Measurements from ENCODE around the gene DUS1L. TPM values are rescaled to one million over a fixed set of nuclear protein-coding genes. Genes with fewer than 3 reads are reported as not detected.

The DUS1L gene
- total RNA-seq, 1 experiment from 2014 or later = 122 TPM

GRCh38 chr17:82088838-82089722 lies 23.5 kb upstream of the DUS1L start:
- no peak for DNase-seq (ENCODE audit: low read depth)

DNA sequence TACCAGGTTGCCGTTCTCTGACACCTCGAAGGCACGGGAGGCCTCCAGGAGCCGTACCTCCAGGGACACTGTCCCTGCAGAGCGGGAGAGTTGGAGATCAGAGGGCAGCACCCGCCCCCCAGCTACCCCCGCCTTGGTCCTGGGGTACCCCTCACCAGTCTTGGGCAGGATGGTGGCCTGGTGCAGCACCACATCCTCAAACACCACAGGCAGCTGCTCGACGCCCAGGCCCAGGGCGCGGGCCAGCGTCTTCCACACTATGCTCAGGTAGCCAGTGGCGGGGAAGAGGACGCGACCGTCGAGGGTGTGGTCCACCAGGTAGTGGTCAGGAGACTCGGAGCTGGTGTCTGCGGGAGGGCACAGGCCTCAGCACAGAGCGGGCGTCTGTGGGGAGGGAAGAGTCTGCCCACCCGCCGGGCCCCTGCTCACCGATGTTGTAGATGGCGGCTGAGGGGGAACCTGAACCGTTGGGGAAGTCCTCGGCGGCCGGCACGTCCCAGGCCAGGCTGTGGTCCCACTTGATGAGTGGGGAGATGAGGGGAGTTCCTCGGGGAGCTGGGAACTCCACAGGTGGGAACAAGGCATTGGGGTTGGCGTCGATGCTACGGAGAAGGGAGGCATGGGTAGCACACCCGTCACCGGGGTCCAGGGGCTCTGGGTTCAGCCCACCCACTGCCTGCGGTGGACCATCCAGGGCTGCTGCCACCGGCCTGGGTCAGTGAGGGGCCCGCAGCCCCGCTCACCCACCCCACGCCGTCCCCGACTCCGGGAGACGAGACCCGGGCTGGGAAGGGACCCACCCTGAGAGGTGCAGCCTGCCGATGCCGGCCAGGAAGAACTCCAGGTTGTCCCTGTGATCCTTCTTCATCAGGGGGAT lies 22.6 kb upstream of the DUS1L start:
- no peak for DNase-seq (ENCODE audit: low read depth)

GRCh38 chr17:82086941-82087906 lies 21.6 kb upstream of the DUS1L start:
- no peak for DNase-seq (ENCODE audit: low read depth)

GRCh38 chr17:82085931-82086764 lies 20.5 kb upstream of the DUS1L start:
- no peak for DNase-seq (ENCODE audit: low read depth)

- DNase-seq (ENCODE audit: low read depth) = no peak
Measured at GRCh38 chr17:82085031-82085861, 19.6 kb upstream of the DUS1L start.

GRCh38 chr17:82084373-82085030 lies 18.9 kb upstream of the DUS1L start:
- no peak for DNase-seq (ENCODE audit: low read depth)

- no peak for DNase-seq (ENCODE audit: low read depth)
Measured at GRCh38 chr17:82083533-82084359, 18.1 kb upstream of the DUS1L start.

GRCh38 chr17:82083009-82083408 lies 17.4 kb upstream of the DUS1L start:
- DNase-seq (ENCODE audit: low read depth) = no peak

DNA sequence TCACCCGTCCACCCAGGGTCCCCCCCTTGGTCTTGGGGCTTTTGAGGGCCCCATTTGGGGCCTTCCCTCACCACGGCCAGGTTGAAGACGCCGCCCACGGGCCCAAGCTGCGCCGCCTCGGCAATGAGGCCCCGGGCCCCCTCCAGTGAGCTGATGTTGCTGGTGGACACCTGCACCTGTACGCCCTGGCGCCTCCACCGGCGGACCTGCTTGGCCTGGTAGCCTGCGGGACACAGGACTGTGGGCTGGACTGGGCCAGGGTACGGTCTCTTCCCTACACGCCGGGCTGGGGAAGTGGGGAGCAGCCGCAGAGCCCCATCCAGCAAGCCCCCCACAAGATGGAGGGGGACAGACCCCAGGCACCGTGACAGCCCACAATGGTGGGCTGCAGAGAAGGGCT lies 16.9 kb upstream of the DUS1L start:
- DNase-seq (ENCODE audit: low read depth) = no peak

DNA sequence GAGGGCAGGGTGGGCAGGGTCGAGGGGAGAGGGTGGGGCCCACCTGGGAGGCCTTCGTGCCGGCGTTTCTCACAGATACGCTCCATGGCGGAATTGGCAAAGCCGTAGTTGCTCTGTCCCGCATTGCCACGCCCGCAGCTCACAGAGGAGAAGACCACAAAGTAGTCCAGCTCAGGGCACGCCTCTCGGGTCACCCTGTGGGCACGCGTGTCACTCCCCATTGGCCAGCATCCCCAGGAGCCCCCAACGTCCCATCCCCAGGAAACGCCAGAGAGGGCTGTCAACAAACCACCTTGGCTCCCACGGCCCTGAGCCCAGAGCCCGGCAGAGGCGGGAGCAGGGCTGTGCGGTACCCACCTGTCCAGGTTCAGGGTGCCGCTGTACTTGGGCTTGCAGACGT lies 16.4 kb upstream of the DUS1L start:
- no peak for DNase-seq (ENCODE audit: low read depth)

DNA sequence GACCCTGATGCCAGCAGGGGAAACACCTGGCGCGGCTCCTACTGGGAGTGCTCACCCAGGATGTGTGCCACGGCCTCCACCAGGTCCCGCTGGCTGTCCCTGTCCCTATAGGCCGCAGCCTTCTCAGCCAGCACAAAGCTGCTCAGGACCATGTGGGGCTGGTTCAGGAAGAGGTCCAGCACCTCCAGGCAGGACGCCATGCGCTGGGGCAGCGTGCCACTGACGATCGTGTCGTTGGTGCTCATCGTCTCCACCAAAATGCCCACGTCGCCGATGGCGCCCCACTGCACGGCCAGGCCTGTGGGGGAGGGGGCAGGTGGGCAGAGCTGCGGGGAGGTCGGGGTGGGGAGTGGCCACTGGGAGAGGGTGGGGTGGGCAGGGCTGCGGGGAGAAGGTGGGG lies 15.9 kb upstream of the DUS1L start:
- no peak for DNase-seq (ENCODE audit: low read depth)

DNA sequence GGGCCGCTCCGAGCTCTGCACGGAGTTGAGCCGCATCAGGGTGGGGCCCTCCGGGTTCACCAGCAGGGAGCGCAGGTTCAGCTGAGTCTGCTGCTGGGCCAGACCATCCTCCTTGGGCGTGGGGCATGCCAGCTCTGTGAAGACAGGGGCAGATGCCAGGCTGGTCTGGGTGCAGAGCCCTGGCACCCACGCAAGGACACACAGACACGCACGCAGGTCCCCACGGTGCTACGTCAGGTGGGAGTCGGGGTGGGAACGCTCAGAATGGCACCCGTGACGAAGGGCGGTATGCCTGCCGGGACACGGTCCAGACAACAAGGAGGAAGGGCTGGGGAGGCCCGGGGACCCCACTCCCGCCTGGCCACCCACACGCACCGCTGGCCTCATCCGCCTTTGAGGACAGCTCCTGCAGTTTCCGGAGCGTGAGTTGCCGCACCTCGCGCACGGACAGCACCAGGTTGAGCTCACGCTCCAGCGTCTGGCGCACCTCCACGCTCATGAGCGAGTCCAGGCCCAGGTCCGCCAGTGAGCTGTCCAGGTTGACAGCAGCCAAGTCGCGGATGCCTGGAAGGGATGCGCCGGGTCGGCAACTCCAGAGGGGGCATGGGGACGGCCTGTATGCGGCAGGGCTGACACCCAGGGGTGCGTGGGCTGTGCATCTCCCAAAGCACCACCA lies 15.3 kb upstream of the DUS1L start:
- DNase-seq (ENCODE audit: low read depth) = no peak

GRCh38 chr17:82080048-82080788 lies 14.6 kb upstream of the DUS1L start:
- DNase-seq (ENCODE audit: low read depth) = no peak

DNA sequence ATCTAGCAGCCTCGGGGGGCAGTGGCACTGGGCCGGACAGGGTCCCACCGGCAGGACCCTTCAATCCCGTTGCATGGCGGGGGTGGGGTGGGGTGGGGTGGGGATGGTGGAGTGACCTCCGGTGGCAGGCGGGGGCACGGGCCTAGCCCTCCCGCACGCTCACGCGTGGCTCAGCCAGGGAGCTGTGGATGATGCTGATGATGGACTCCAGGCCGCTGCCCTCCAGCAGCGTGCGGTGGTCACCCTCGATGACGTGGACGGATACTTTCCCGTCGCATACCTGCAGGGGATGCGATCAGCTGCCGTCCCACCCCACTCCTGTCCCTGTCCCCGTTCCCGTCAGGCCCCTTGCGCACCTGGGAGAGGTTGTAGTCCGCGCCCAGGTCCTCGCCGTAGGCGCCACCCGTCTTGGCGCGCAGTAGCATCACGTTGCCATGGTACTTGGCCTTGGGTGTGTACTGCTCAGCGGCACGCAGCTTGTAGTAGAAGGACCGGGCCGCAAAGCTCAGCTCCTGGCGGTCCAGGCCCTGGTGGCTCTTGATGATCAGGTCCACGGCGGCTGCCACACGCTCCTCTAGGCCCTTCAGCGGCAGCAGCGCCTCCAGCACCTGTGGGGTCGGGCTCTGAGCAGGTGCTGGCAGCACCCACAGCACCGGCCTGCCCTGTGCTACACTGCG lies 13.5 kb upstream of the DUS1L start:
- DNase-seq (ENCODE audit: low read depth) = no peak

DNA sequence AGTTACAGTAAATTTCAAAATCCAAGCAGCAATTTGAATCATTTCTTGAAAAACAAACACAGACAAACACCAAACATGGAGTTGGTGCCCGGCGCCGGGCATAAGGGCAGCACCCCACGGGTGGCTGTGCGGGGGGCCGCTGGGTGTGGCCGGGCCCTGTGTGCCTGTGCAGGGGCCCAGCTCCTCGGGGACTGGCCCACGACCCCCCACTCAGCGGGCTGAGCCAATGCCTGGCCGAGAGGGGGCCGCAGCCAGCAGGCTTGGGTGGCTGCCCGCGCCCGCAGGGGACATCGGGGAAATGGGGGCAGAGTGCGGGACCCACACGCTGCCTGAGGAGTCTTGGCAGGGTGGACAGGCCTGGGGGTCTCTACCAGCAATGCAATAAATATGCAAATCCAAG lies 12.8 kb upstream of the DUS1L start:
- no peak for DNase-seq (ENCODE audit: low read depth)

All from HT1080 (cell line).